HG03103 (cell line): ENCODE measurements around the gene UQCC2.

Experiments
- ATAC-seq: cut with Tn5 transposase; IDR thresholded peaks from one replicate; pipeline ENCODE4 v1.9.1; 2021; ENCODE audit warnings: low read depth; ENCODE audit not compliant: unreplicated experiment

The UQCC2 gene

DNA sequence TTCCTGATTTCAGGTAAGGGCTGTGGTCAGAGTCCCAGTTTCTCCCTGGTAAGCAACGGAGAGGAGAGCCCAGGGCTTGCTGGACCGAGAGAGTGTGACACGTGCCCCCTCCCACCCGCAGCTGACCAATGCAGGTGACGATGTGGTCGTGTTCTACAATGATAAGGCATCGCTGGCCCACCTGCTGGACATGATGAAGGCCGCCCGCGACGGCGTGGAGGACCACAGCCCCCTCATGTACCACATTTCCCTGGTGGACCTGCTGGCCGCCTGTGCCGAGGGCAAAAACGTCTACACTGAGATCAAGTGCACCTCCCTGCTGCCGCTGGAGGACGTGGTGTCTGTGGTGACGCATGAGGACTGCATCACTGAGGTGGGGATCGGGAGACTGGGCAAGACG is 31.7 kb downstream of the UQCC2 start:
- no peak for ATAC-seq

DNA sequence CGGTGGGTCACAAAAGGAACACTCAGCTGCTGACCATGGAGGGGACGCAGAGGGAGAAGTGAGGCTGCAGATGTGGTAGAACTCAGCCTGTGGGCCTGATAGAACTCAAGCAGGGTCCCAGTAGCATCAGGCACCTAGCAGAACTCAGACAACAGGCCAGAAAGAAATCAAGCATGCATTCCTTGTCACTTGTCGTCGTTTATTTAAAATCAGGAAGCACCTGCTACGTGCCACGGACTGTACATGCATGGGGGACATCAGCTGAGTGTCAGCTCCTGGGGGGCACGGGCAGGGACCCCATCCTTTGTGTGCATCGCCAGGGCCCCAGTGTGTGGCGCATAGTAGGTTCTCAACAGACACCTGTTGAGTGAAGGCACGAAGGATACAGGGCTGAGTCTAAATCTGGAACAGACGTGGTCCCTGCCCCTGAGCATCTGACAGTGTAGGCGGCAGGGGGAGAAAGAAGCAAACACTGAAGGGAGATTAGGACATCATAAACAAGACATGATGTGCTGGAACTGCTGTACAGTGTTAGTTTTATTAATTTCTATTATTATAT is 32.5 kb downstream of the UQCC2 start:
- ATAC-seq, result no peak

DNA sequence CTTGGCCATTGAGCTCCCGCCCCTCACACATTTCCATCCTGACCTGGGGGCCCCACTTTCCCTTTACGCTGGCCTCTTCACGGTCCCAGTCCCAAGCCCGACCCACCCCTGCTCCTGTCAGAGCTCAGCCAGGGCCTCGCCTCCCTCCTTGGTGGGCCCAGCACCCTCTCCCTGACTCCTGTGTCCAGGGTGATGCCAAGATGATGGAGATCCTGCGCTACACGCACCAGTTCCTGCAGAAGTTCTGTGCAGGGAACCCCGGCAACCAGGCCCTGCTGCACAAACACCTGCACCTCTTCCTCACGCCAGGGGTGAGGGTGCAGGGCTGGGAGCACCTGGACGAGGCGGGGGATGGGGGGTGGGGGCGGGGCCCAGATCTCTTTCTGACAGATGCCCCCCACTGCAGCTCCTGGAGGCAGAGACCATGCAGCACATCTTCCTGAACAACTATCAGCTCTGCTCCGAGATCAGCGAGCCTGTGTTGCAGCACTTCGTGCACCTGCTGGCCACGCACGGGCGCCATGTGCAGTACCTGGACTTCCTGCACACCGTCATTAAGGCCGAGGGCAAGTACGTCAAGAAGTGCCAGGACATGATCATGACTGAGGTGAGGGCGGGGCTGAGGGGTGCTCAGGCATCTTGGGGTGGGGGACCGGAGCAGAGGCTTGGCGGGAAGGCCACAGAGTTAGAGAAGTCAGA is 33.1 kb downstream of the UQCC2 start:
- no peak for ATAC-seq

DNA sequence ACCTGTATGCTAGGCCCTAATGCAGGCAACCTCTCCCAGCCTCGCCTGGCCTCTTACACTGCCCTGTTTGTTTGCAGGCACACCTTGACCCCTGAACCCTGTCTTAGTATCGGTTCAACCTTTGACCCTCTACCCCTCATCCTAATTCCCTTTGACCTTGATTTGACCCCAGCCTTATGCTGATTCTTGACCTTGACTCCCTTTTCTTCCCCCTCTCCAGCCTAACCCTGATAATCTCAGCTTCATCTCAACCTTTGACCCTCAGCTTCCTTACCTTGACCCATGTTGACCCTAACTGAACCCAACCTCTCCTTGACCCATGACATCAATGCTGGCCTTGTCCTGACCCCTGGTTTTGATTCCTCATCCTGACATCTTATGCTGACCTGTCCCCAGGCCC is 33.8 kb downstream of the UQCC2 start:
- ATAC-seq, result no peak

DNA sequence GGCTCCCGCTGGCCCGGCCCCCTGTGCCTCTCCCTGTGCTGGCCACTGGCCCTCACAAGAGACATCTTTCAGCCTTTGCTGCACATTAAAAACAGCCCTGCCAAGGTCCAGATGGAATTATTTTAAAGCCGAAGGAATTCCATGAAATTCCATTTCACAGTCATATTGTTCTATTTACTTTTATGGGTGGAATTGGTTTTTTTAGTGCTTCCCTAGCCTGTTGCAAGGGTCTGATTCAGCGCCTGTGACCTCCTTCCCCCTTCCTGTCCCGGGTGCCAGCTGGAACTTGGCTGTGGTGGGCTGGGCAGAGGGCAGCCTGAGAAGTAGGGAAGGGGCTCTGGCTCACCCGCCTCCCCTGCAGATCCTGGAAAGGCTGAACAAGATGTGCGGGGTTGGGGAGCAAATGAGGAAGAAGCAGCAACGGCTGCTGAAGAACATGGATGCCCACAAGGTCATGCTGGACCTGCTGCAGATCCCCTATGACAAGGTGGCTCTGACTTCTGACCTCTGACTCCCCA is 34.3 kb downstream of the UQCC2 start:
- ATAC-seq, result no peak

DNA sequence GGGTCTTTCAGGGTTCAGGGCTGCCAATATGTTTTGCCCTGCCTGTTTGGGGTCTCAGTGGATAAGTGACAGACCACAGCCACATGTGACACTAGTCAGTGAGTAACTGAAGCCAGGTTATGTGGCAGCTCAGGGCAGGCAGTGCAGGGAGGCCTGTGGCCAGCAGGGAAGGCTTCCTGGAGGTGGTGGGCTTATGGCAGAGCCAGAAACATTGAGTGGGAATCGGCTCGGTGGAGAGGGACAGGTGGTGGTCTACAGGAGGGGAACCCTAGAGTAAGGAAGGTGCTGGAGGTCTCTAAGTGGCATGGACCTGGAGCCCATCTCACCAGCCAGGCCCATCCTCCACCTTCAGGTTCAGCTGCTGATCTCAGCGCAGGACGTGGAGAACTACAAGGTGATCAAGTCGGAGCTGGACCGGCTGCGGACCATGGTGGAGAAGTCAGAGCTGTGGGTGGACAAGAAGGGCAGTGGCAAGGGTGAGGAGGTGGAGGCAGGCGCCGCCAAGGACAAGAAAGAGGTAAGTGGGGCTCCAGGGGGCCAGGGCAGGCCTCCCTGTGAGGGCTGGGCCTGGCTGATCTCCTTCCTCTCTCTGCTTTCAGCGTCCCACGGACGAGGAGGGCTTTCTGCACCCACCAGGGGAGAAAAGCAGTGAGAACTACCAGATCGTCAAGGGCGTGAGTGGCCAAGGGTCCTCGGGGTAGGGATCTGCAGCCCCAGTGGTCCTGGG is 34.9 kb downstream of the UQCC2 start:
- ATAC-seq, result no peak

DNA sequence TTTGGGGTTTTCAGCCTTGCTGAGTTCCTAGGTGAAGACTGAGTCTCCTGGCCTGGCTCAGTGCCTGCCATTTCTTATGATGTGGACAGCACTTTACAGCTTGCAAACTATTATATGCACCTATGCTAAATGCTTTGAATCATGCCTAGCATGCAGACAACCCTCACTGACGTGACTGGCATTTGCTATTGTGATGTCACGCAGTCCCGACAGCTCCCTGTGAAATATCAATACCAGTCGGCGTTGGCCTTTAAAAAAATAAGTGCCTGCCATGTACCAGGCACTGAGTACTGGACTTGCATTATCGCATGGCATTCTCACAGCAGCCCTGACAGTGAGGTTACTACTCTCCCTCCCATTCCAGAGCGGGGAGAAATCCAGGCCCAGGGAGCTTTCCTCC is 35.5 kb downstream of the UQCC2 start:
- ATAC-seq, result no peak

DNA sequence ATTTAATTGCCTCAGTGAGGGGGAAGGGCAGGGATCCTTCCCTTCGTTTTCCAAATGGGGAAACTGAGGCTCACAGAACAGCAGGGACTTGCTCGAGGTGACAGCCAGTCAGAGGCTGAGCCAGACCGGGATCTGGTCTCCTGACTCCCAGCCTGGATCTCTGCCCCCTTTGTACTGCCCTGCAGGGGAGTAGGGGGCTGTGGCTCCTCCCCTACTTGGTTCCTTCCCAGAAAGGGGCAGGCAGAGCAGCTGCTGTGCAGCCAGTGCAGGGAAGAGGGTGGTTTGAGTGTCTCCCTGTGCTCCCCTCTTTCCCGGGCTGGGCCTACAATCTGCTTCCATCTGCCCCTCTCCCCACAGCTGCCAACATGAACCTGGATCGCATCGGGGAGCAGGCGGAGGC is 37.6 kb downstream of the UQCC2 start:
- no peak for ATAC-seq

DNA sequence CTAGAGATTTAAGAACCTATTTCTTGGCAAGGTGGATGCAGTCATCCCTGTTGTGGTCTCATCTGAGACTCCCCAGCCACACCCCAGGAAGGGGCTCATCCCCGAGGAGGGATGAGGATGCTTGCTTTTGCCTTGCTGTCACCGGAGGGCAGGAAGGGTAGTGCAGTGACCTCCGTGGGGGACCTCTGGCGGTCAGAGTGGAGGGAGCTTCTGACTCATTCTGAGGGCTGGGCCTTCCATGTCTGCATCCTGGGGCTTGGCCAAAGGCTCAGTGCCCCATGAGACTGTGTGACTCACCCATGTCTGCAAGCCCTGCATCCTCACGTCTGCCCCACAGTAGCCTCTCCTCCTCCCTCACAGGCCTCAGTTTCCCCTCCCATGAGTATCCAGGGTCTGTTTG is 38.7 kb downstream of the UQCC2 start:
- ATAC-seq, result no peak

DNA sequence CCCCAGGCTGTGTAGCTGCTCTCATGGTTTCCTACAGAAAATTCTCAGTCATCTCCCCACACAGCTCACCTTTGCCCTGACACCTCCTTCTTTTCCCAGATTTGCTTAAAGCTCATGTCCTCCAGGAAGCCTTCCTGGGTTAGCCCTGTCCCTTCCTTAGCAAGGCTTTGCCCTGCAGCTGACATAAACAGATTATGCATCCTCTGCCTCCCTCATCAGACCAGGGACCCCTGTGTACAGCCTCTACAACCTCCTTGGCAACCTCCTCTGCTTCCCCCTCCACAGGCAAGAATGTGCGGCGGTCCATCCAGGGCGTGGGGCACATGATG is 39.8 kb downstream of the UQCC2 start:
- no peak for ATAC-seq

DNA sequence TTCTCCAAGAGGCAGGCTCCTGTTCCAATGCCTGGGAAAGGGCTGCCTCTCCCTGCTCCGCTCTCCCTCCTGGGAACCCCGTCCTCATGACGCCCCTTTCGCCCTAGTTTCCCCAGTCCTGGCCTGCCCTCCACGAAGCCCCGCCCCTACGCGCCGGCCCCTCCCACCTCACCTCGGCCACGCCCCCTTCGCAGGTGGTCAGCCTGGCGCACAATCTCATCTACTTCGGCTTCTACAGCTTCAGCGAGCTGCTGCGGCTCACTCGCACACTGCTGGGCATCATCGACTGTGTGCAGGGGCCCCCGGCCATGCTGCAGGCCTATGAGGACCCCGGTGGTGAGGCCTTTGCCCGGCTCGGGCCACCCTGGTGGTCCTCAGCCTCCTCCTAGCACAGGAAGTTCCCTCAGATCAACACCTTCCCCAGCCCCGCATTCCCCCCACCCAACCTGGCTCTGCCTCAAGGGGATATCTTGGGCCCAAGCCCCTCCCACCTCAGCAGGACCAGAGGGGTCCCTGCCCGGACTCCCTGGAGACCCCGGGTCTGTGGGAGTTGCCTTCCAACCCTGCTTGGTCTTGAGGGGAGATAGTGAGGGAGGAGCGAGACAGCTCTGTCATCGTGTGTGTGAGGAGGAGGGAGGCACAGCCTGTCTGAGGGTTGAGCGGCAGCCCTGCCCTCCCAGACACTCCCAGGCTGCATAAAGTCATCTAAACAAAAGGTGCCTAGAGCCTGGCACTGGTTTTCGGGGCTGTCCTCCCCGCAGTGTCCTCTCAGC is 40.3 kb downstream of the UQCC2 start:
- ATAC-seq, result no peak

DNA sequence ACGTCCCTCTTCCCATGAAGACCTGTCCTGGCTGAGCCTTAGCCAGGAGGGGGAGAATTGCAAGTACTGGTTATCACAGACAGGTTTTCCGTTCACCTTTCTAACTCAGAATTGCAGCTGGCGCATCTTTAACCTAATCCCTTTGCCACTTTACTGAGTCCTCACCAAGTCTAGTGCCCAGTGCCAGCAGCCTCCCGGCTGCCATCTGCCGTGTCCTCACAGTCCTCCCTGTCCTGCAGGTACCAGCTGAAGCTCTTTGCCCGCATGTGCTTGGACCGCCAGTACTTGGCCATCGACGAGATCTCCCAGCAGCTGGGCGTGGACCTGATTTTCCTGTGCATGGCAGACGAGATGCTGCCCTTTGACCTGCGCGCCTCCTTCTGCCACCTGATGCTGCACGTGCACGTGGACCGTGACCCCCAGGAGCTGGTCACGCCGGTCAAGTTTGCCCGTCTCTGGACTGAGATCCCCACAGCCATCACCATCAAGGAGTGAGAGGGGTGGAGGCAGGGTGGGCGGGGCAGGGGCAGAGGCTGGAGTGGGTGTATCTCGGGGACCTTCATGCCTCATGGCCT is 41.3 kb downstream of the UQCC2 start:
- ATAC-seq, result no peak

DNA sequence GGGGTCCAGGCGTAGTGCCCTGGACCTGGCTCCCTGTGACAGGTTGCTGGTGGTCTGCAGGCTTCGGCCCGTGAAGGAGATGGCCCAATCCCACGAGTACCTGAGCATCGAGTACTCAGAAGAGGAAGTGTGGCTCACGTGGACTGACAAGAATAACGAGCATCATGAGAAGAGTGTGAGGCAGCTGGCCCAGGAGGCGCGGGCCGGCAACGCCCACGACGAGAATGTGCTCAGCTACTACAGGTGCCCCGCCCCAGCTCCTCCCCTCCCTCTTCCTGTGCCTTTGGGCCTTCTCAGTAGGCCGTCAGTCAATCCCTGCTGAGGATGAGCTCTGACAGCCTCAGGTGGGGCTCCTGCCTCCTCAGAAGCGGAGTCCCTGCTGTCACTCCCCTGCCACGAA is 42.6 kb downstream of the UQCC2 start:
- ATAC-seq, result no peak

DNA sequence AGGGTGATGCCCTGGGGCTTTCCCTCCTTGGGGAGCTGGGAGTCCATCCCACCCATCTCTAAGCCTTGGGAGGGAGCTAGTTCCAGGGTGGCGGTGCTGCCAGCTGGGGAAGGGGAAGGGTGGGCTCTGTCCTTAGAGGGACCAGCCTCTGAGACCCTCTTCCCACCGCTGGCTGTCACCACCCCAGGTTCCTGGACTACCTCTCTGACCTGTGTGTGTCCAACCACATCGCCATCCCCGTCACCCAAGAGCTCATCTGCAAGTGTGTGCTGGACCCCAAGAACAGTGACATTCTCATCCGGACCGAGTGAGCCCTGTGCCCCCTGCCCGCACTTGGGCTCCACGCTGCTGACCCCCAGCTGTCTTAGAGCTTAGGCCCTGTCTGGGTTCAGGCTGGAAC is 43.2 kb downstream of the UQCC2 start:
- ATAC-seq, result no peak

DNA sequence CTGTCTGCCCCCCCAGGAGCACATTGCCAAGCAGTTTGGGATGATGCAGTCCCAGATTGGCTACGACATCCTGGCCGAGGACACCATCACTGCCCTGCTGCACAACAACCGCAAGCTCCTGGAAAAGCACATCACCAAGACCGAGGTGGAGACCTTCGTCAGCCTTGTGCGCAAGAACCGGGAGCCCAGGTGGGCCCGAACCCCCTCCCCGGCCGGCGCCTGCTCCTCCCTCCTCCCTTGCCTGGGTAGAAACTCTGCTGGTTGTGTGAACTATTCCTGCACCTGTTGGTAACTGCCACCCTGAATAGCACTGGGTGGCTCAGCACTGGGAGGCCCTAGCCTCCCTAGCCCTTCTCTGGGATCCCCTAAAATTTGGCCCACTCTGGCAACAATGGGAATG is 43.7 kb downstream of the UQCC2 start:
- ATAC-seq, result no peak

DNA sequence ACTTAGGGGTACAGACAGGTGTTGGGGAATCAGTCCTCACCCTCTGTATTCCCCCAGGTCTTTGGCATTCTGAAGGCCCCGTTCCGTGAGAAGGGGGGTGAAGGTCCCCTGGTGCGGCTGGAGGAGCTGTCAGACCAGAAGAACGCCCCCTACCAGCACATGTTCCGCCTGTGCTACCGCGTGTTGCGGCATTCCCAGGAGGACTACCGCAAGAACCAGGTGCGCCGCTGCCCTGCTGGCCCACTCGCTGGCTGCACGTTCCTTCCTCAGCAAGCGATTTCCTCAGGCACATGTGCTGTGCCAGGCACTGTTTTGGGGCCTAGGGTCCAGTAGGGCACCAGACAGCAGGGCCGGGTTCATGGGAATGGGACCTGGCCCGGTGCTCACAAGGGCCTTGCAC is 44.4 kb downstream of the UQCC2 start:
- no peak for ATAC-seq

DNA sequence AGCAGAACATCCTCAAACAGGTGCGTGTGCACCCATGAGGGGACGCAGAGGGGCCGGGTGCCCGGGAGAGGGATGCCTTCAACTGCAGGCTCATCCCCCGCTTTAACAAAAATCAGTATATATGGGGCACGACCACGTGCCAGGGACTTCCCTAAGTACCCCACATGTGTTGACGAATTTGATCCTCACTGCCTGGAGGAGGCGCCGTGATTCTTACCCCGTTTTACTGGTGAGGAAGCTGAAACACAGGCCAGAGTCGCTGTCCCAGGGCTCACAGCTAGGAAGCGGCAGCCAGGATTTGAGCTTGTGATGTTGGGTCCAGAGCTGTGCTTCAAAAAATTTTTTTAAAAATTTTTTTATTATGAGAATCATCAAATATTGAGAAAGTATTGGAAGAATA is 45.5 kb downstream of the UQCC2 start:
- no peak for ATAC-seq

DNA sequence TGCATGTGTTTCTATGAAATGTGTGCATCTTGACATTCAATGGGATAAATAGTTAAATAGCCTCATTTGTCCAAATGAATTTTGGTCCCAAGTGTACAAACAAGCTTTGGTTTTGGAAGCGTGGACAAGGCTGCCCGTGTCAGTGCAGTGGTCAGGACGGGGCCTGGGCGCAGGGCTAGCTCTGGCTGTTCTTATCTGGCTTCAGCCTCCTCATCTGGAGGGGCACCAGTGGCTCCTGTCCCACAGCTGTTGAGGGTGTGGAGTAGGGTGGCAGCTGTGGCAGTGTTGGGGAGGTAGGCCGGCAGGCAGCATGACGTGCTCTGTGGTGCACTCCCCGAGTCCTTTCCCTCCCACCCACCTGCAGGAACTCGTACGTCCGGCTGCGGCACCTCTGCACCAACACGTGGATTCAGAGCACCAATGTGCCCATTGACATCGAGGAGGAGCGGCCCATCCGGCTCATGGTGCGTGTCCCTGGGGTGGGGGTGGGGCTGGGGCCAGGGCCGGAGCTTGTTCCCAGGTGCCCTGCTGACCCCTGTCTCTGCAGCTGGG is 46.9 kb downstream of the UQCC2 start:
- ATAC-seq, result no peak

DNA sequence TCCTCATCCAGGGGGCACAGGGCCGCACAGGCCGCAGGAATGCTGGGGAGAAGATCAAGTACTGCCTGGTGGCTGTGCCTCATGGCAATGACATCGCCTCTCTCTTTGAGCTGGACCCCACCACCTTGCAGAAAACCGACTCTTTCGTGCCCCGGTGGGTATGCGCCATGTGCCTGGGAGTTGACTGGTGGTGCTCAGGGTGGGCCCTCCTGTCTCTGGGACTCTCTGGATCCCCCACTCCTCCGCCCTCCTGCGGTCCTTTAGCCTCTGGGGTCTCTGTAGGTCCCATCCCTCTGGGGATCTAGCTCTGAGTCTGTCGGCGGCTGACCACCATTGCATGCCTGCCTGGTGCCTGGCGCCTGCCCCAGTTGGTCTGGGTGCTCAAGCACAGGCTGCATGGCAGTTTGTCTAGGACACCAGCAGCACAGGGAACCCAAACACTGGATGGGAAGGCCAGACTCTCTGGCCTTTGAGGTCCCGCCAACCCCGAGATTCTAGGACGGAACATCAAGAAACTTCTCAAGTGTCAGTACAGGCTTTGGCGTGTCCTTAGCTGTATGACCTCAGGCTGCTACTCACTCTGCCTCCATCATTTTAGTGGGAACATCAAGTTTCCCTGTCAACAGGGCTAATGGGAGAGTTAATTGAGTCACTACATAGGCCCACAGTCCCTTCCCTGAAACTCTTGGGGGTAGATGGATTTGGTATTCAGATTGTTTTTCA is 47.6 kb downstream of the UQCC2 start:
- ATAC-seq, result no peak

DNA sequence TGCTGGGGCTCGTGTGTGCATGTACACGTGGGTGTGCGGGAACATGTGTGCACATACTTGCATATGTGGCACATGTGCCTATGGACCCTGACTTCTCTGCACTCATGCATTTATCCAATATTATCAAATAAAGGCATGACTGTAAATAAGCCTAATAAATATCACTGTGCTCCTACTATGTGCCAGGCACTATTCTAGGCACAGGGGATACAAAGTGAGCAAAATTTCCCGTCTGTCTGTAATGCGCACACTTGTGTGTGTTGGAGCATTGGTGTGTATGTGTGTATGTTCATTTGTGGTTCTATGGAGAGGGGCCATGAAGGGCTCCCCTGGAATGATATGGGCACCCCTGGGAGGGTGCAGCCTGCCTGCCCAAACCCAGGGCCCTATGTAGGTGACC is 48.5 kb downstream of the UQCC2 start:
- ATAC-seq, result no peak
